Keratinocyte (primary cell): Measurements from ENCODE around the gene PRKAG1. TPM values are rescaled to one million over a fixed set of nuclear protein-coding genes. Genes with fewer than 3 reads are reported as not detected.

Experiments used
- DNase-seq: peaks from one replicate; pipeline ENCODE4 v3.0.0-alpha.2; 2011; ENCODE audit warnings: low read depth, missing footprints, low spot score
- FAIRE-seq: peaks from 2 replicates; lab custom pipeline; 2011; peaks lifted over from hg19 to GRCh38; lab: Jason Lieb, UNC
- H2AFZ ChIP-seq: 2 replicates; pipeline ENCODE4 v1.6.0; 2012; ENCODE audit warnings: low read length, control low read depth, inconsistent platforms; ENCODE audit not compliant: control insufficient read depth
- H3K27ac ChIP-seq: 2 replicates; pipeline ENCODE4 v1.5.1; 2011; ENCODE audit warnings: low read length; ENCODE audit not compliant: control insufficient read depth, insufficient read depth
- H3K27me3 ChIP-seq: 3 replicates; pipeline ENCODE4 v1.6.0; 2011; ENCODE audit warnings: low read length; ENCODE audit not compliant: control insufficient read depth, insufficient read depth; ENCODE audit errors: extremely low read depth
- H3K36me3 ChIP-seq, 2 experiments: 2 replicates in 1 of 2; 3 replicates in 1 of 2; pipeline ENCODE4 v1.5.1; 2011; ENCODE audit warnings: low read length in 2 of 2, mild to moderate bottlenecking in 1 of 2; ENCODE audit not compliant: control insufficient read depth in 2 of 2, insufficient read depth in 2 of 2; ENCODE audit errors: extremely low read depth in 1 of 2
- H3K4me1 ChIP-seq: 3 replicates; pipeline ENCODE4 v1.5.1; 2011; ENCODE audit warnings: low read length; ENCODE audit not compliant: control insufficient read depth, insufficient read depth; ENCODE audit errors: extremely low read depth
- H3K4me2 ChIP-seq: 3 replicates; pipeline ENCODE4 v1.6.0; 2011; ENCODE audit warnings: low read depth, low read length; ENCODE audit not compliant: control insufficient read depth, insufficient read depth; ENCODE audit errors: extremely low read depth
- H3K4me3 ChIP-seq, 3 experiments: fragments of 200-600 bp in 1 of 3; sonication (generic) in 1 of 3; 2 replicates in 2 of 3; 3 replicates in 1 of 3; pipeline ENCODE4 v1.5.1; 2011 to 2016; ENCODE audit warnings: low read length in 3 of 3, mild to moderate bottlenecking in 3 of 3, control low read depth in 2 of 3, inconsistent platforms in 1 of 3, low read depth in 1 of 3, mixed read lengths in 1 of 3, mixed run types in 1 of 3, moderate library complexity in 1 of 3; ENCODE audit not compliant: control insufficient read depth in 2 of 3, insufficient read depth in 2 of 3; ENCODE audit errors: extremely low read depth in 1 of 3
- H3K79me2 ChIP-seq: 2 replicates; pipeline ENCODE4 v1.6.0; 2012; ENCODE audit warnings: low read length; ENCODE audit not compliant: control insufficient read depth, insufficient read depth
- H3K9ac ChIP-seq: 3 replicates; pipeline ENCODE4 v1.6.0; 2011; ENCODE audit warnings: low read length; ENCODE audit not compliant: control insufficient read depth, insufficient read depth; ENCODE audit errors: extremely low read depth
- H3K9me1 ChIP-seq: 3 replicates; pipeline ENCODE4 v1.6.0; 2011; ENCODE audit warnings: low read length; ENCODE audit not compliant: control insufficient read depth, insufficient read depth; ENCODE audit errors: extremely low read depth
- H3K9me3 ChIP-seq: 2 replicates; pipeline ENCODE4 v1.5.1; 2012; ENCODE audit warnings: low read depth, low read length; ENCODE audit not compliant: control insufficient read depth
- H4K20me1 ChIP-seq: 3 replicates; pipeline ENCODE4 v1.6.0; 2011; ENCODE audit warnings: low read length; ENCODE audit not compliant: control insufficient read depth, insufficient read depth; ENCODE audit errors: extremely low read depth
- CTCF ChIP-seq, 3 experiments: IDR thresholded peaks in 1 of 3; conservative IDR thresholded peaks in 1 of 3; optimal IDR thresholded peaks in 1 of 3; 2 replicates in 2 of 3; 3 replicates in 1 of 3; pipeline versions ENCODE3 to v1.5.1; 2011; ENCODE audit warnings: low read length in 3 of 3, mild to moderate bottlenecking in 3 of 3, moderate library complexity in 2 of 3, control low read depth in 1 of 3, inconsistent platforms in 1 of 3; ENCODE audit not compliant: insufficient read depth in 2 of 3; ENCODE audit errors: extremely low read depth in 1 of 3
- EZH2 ChIP-seq: IDR thresholded peaks from one replicate; pipeline ENCODE4 v1.6.1; 2012; ENCODE audit warnings: inconsistent platforms, mild to moderate bottlenecking, low read length, moderate library complexity
- dilution Hi-C: fragments of 300-500 bp; cut with MboI; formaldehyde crosslinking; loops from one replicate; pipeline ENCODE4 v1.7.0; 2020; ENCODE audit warnings: low sequenced_read_pairs; ENCODE audit not compliant: extremely low pct_ligation_motif_present
- polyA plus RNA-seq, 5 experiments: library from polyadenylated mRNA; depleted of rRNA in 3 of 5; stranded (reverse) in 3 of 5; stranded (forward) in 1 of 5; unstranded in 1 of 5; fragments of >200 nt; gene quantifications; 1 replicate in 1 of 5; 2 replicates in 3 of 5; 3 replicates in 1 of 5; pipeline versions ENCODE4 v1.2.1 to v1.2.3, GENCODE V29; 2011 to 2012; ENCODE audit warnings: missing spikeins in 2 of 5, low read depth in 1 of 5, low replicate concordance in 1 of 5

PRKAG1 gene
- polyA plus RNA-seq, 1 donor (not counting 4 experiments of a cell fraction or from before 2014, with no cell fraction given): 125 TPM

GRCh38 chr12:49012739-49013138, 5.8 kb downstream of the PRKAG1 start:
- H3K27me3 ChIP-seq: no peaks in the 10 kb centered on the region
- dilution Hi-C loops: no loop called here
- H3K36me3 ChIP-seq: peaks cover 15 to 18% of the 10 kb centered on the region in 2 experiments
- no peak overlapping the region for H2AFZ ChIP-seq
- no peak overlapping the region for H3K4me3 ChIP-seq
- FAIRE-seq (no peak), DNase-seq (no peak)
- H3K79me2 ChIP-seq: peaks cover 27% of the 10 kb centered on the region
- H3K9ac ChIP-seq: no peak overlapping the region
- H4K20me1 ChIP-seq: no peaks in the 10 kb centered on the region
- no peaks in the 10 kb centered on the region for H3K9me3 ChIP-seq
- H3K4me1 ChIP-seq: peaks cover 3% of the 10 kb centered on the region
- H3K4me2 ChIP-seq: no peak overlapping the region
- TF ChIP-seq CTCF (optimal IDR thresholded peaks at IDR 0.05 in 1 of 3, IDR thresholded peaks at IDR 0.05 in 1 of 3, conservative IDR thresholded peaks at IDR 0.05 in 1 of 3; ENCODE audit: extremely low read depth in 1 of 3, insufficient read depth in 2 of 3, low read length in 3 of 3) (no peak), EZH2 (no peak)
- H3K27ac ChIP-seq: no peak overlapping the region
- no peaks in the 10 kb centered on the region for H3K9me1 ChIP-seq

- peaks cover 13 to 18% of the 10 kb centered on the region in 2 experiments for H3K36me3 ChIP-seq
- H3K9me1 ChIP-seq: no peaks in the 10 kb centered on the region
- H2AFZ ChIP-seq: no peak overlapping the region
- dilution Hi-C loops: no loop called here
- TF ChIP-seq EZH2 (no peak), CTCF (optimal IDR thresholded peaks at IDR 0.05 in 1 of 3, IDR thresholded peaks at IDR 0.05 in 1 of 3, conservative IDR thresholded peaks at IDR 0.05 in 1 of 3; ENCODE audit: extremely low read depth in 1 of 3, insufficient read depth in 2 of 3, low read length in 3 of 3) (no peak)
- DNase-seq (no peak), FAIRE-seq (no peak)
- H3K9me3 ChIP-seq: no peaks in the 10 kb centered on the region
- no peak overlapping the region for H3K4me3 ChIP-seq
- no peak overlapping the region for H3K27ac ChIP-seq
- no peak overlapping the region for H3K9ac ChIP-seq
- H3K79me2 ChIP-seq: peaks cover 7% of the 10 kb centered on the region
- no peaks in the 10 kb centered on the region for H4K20me1 ChIP-seq
- H3K4me2 ChIP-seq: no peak overlapping the region
- H3K4me1 ChIP-seq: no peaks in the 10 kb centered on the region
- H3K27me3 ChIP-seq: no peaks in the 10 kb centered on the region
Observed at GRCh38 chr12:49010092-49010668, 8.4 kb downstream of the PRKAG1 start.
